Measurements from ENCODE around the gene ATP8B4.

ATP8B4 gene

GRCh38 chr15:50112488-50113186 lies 6.4 kb downstream of the ATP8B4 start:
- no peak for TF ChIP-seq CTCF (conservative IDR thresholded peaks at IDR 0.05; ENCODE audit: low read depth, low read length)
- Histone ChIP-seq H3K4me3 (IDR thresholded peaks at IDR 0.05; ENCODE audit: insufficient read depth, low read depth, low read length) (no peak overlapping the region), H3K79me2 (ENCODE audit: insufficient read depth, low read depth) (no peaks in the 10 kb centered on the region)

GRCh38 chr15:50110285-50110684 lies 8.7 kb downstream of the ATP8B4 start:
- no peak for TF ChIP-seq CTCF (conservative IDR thresholded peaks at IDR 0.05; ENCODE audit: low read depth, low read length)
- Histone ChIP-seq H3K27ac (no peak overlapping the region), H3K4me3 (IDR thresholded peaks at IDR 0.05; ENCODE audit: insufficient read depth, low read depth, low read length) (no peak overlapping the region)

More at GRCh38 chr15:50112488-50113186, 6.4 kb downstream of the ATP8B4 start:
- Histone ChIP-seq H3K36me3 (ENCODE audit: insufficient read depth) (no peaks in the 10 kb centered on the region), H2AFZ (ENCODE audit: low read depth) (no peak overlapping the region), H3K27me3 (ENCODE audit: insufficient read depth, low read depth) (no peaks in the 10 kb centered on the region), H3K27ac (no peak overlapping the region), H3K4me2 (no peak overlapping the region), H3K9ac (no peak overlapping the region), H4K20me1 (ENCODE audit: insufficient read depth) (no peaks in the 10 kb centered on the region), H3K4me1 (ENCODE audit: low read depth, poor library complexity, severe bottlenecking) (no peaks in the 10 kb centered on the region)

GRCh38 chr15:50109076-50109987 lies 9.7 kb downstream of the ATP8B4 start:
- H3K79me2 ChIP-seq (ENCODE audit: insufficient read depth, low read depth) = no peaks in the 10 kb centered on the region
- no peaks in the 10 kb centered on the region for H3K27me3 ChIP-seq (ENCODE audit: insufficient read depth, low read depth)
- no peak overlapping the region for H3K4me3 ChIP-seq (IDR thresholded peaks at IDR 0.05; ENCODE audit: insufficient read depth, low read depth, low read length)
- H3K4me1 ChIP-seq (ENCODE audit: low read depth, poor library complexity, severe bottlenecking) = no peaks in the 10 kb centered on the region
- no peak overlapping the region for H2AFZ ChIP-seq (ENCODE audit: low read depth)
- no peak overlapping the region for H3K27ac ChIP-seq
- H3K36me3 ChIP-seq (ENCODE audit: insufficient read depth) = no peaks in the 10 kb centered on the region
- H3K4me2 ChIP-seq = no peak overlapping the region
- H3K9ac ChIP-seq = no peak overlapping the region
- no peak for TF ChIP-seq CTCF (conservative IDR thresholded peaks at IDR 0.05; ENCODE audit: low read depth, low read length)
- no peaks in the 10 kb centered on the region for H4K20me1 ChIP-seq (ENCODE audit: insufficient read depth)

More at GRCh38 chr15:50110285-50110684, 8.7 kb downstream of the ATP8B4 start:
- Histone ChIP-seq H2AFZ (ENCODE audit: low read depth) (no peak overlapping the region), H3K79me2 (ENCODE audit: insufficient read depth, low read depth) (no peaks in the 10 kb centered on the region), H3K36me3 (ENCODE audit: insufficient read depth) (no peaks in the 10 kb centered on the region), H3K27me3 (ENCODE audit: insufficient read depth, low read depth) (no peaks in the 10 kb centered on the region), H3K9ac (no peak overlapping the region), H4K20me1 (ENCODE audit: insufficient read depth) (no peaks in the 10 kb centered on the region), H3K4me1 (ENCODE audit: low read depth, poor library complexity, severe bottlenecking) (no peaks in the 10 kb centered on the region), H3K4me2 (no peak overlapping the region)

GRCh38 chr15:50108461-50108860 lies 10.6 kb downstream of the ATP8B4 start:
- no peak overlapping the region for H3K9ac ChIP-seq
- no peak overlapping the region for H3K4me2 ChIP-seq
- no peaks in the 10 kb centered on the region for H3K79me2 ChIP-seq (ENCODE audit: insufficient read depth, low read depth)
- H3K4me1 ChIP-seq (ENCODE audit: low read depth, poor library complexity, severe bottlenecking) = no peaks in the 10 kb centered on the region
- H3K4me3 ChIP-seq (IDR thresholded peaks at IDR 0.05; ENCODE audit: insufficient read depth, low read depth, low read length) = no peak overlapping the region
- H2AFZ ChIP-seq (ENCODE audit: low read depth) = no peak overlapping the region
- no peak for TF ChIP-seq CTCF (conservative IDR thresholded peaks at IDR 0.05; ENCODE audit: low read depth, low read length)
- no peaks in the 10 kb centered on the region for H3K36me3 ChIP-seq (ENCODE audit: insufficient read depth)
- no peaks in the 10 kb centered on the region for H3K27me3 ChIP-seq (ENCODE audit: insufficient read depth, low read depth)
- H4K20me1 ChIP-seq (ENCODE audit: insufficient read depth) = no peaks in the 10 kb centered on the region
- no peak overlapping the region for H3K27ac ChIP-seq

Measured in KMS-11 (cell line).